ENCODE data around the gene OSM. TPM values are rescaled to one million over a fixed set of nuclear protein-coding genes. Genes with fewer than 3 reads are reported as not detected.

OSM gene
- total RNA-seq, 1 experiment from 2014 or later: not detected

GRCh38 chr22:30293026-30293425, 26.4 kb upstream of the OSM start (continued):
- TF ChIP-seq ATF3 (IDR thresholded peaks at IDR 0.05): no peak
- no peak for TF ChIP-seq CTCF (IDR thresholded peaks at IDR 0.05 in 2 of 3, conservative IDR thresholded peaks at IDR 0.05 in 1 of 3; ENCODE audit: borderline replicate concordance in 1 of 3, insufficient read depth in 1 of 3, low read depth in 2 of 3, low read length in 2 of 3)

GRCh38 chr22:30292069-30292970, 25.7 kb upstream of the OSM start:
- CTCF ChIA-PET: interaction anchor here (5.4 kb wide), 1 partner anchor 34 kb away, joined by 81 read pairs; the partner anchor contains the start of gene TBC1D10A
- TF ChIP-seq YY1 (IDR thresholded peaks at IDR 0.05; ENCODE audit: extremely low read depth, insufficient replicate concordance, low read depth, low read length) (no peak), REST (IDR thresholded peaks at IDR 0.05; ENCODE audit: low read depth) (no peak), CBX3 (IDR thresholded peaks at IDR 0.05; ENCODE audit: low read depth) (no peak), FOSL1 (IDR thresholded peaks at IDR 0.05; ENCODE audit: low read depth) (no peak), CEBPB (IDR thresholded peaks at IDR 0.05; ENCODE audit: low read depth) (no peak), EZH2phosphoT487 (IDR thresholded peaks at IDR 0.05; ENCODE audit: borderline replicate concordance) (no peak), ZFX (IDR thresholded peaks at IDR 0.05) (no peak), EGR1 (IDR thresholded peaks at IDR 0.05; ENCODE audit: low read depth) (no peak), ZBTB33 (IDR thresholded peaks at IDR 0.05; ENCODE audit: extremely low read depth, insufficient replicate concordance, low read length) (no peak), SIN3A (IDR thresholded peaks at IDR 0.05; ENCODE audit: low read depth) (no peak), MAX (IDR thresholded peaks at IDR 0.05) (no peak), RAD21 (IDR thresholded peaks at IDR 0.05; ENCODE audit: low read depth) (no peak), ATF3 (IDR thresholded peaks at IDR 0.05) (no peak)

More at GRCh38 chr22:30292069-30292970, 25.7 kb upstream of the OSM start:
- ChIA-PET RAD21 (ENCODE audit: low non-redundant PET in 1 of 2, low total read pairs in 2 of 2, uncharacterized antibody in 2 of 2, unreplicated experiment in 2 of 2) (interaction anchor here (0.6 to 1.1 kb wide), 2 partner anchors 10 to 35 kb away, joined by 3 to 9 read pairs; partner anchors contain the start of gene TBC1D10A (in 1 of the 2)), POLR2A (no interaction called here)
- intact Hi-C loops (cut with micrococcal nuclease): no loop called here
- H2AFZ ChIP-seq (ENCODE audit: low read depth, low read length, poor library complexity, severe bottlenecking): no peak overlapping the region
- no peak overlapping the region for H3K4me2 ChIP-seq (ENCODE audit: low read length)
- no peaks in the 10 kb centered on the region for H3K9me2 ChIP-seq (ENCODE audit: insufficient read depth)
- no peaks in the 10 kb centered on the region for H4K20me1 ChIP-seq (ENCODE audit: insufficient read depth)
- H3K4me1 ChIP-seq (ENCODE audit: control insufficient read depth in 1 of 2, insufficient read depth in 2 of 2, low read length in 2 of 2): peaks cover 33 to 39% of the 10 kb centered on the region in 2 experiments
- ATAC-seq: no peak
- no TSS peak for BruUV-seq (replicated peaks)
- peaks cover 2 to 4% of the 10 kb centered on the region in 2 experiments; a peak in 2 of 4 replicates for H3K36me3 ChIP-seq (ENCODE audit: control insufficient read depth in 1 of 2, insufficient read depth in 2 of 2, low read length in 2 of 2)
- H3K27ac ChIP-seq (ENCODE audit: low read depth, low read length): no peak overlapping the region
- H3K4me3 ChIP-seq (replicated peaks in 1 of 2; ENCODE audit: low read depth in 1 of 2, low read length in 2 of 2): no peak overlapping the region
- DNase-seq (ENCODE audit: low read depth, low spot score): no peak
- no peaks in the 10 kb centered on the region for H3K27me3 ChIP-seq (ENCODE audit: insufficient read depth, low read length)
- H3K79me2 ChIP-seq (ENCODE audit: insufficient read depth, low read length): no peaks in the 10 kb centered on the region
- no peak overlapping the region for H3K9ac ChIP-seq (ENCODE audit: low read length)
- no peaks in the 10 kb centered on the region for H3K9me3 ChIP-seq (ENCODE audit: control insufficient read depth in 1 of 2, insufficient read depth in 1 of 2, low read depth in 1 of 2, low read length in 2 of 2)

Data from HCT116 (cell line).